ENCODE data around the gene DYNLT4. TPM values are rescaled to one million over a fixed set of nuclear protein-coding genes. Genes with fewer than 3 reads are reported as not detected.

Gene DYNLT4
- total and polyA plus RNA-seq, 2 of the 13 experiments (the other 11 are each of a cell fraction or from before 2014, with no cell fraction given) = 0.77 TPM; not detected in 1

- TF ChIP-seq KIAA2018 (CRISPR knock-in tag; IDR thresholded peaks at IDR 0.05; ENCODE audit: borderline replicate concordance) = no peak
Measured at GRCh38 chr1:44835738-44836675, 28.9 kb upstream of the DYNLT4 start (continued).

GRCh38 chr1:44834328-44834727, 27.2 kb upstream of the DYNLT4 start:
- H3K4me2 ChIP-seq (ENCODE audit: low read depth, low read length) = no peak overlapping the region
- POLR2A ChIA-PET = interaction anchor here (1.1 kb wide), 1 partner anchor 25 kb away, joined by 3 read pairs; no protein-coding TSS in a partner anchor
- TF ChIP-seq NFYB (CRISPR knock-in tag; IDR thresholded peaks at IDR 0.05) = no peak
- no peak for TF ChIP-seq ZFP1 (CRISPR knock-in tag; IDR thresholded peaks at IDR 0.05)
- TF ChIP-seq DR1 (CRISPR knock-in tag; IDR thresholded peaks at IDR 0.05) = no peak
- no peak for TF ChIP-seq ZNF382 (CRISPR knock-in tag; IDR thresholded peaks at IDR 0.05; ENCODE audit: borderline replicate concordance)
- no peak for TF ChIP-seq STAT5B (CRISPR knock-in tag; IDR thresholded peaks at IDR 0.05)
- TF ChIP-seq, protein P1, sequence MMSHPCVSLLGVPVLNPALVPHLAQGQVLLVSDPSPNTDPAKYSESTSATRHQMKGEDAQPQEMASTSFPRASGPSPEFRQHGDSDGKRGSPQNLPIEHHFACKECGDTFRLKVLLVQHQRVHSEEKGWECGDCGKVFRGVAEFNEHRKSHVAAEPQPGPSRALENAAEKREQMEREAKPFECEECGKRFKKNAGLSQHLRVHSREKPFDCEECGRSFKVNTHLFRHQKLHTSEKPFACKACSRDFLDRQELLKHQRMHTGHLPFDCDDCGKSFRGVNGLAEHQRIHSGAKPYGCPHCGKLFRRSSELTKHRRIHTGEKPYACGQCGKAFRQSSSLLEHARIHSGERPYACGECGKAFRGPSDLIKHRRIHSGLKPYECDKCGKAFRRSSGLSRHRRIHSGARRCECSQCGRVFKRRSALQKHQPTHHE (CRISPR knock-in tag; IDR thresholded peaks at IDR 0.05; ENCODE audit: borderline replicate concordance) = no peak
- no peak for TF ChIP-seq ZFP36L1 (CRISPR knock-in tag; IDR thresholded peaks at IDR 0.05)
- TF ChIP-seq NONO (IDR thresholded peaks at IDR 0.05) = no peak
- TF ChIP-seq NONO (CRISPR knock-in tag; conservative IDR thresholded peaks at IDR 0.05) = no peak
- TF ChIP-seq ATRX (CRISPR knock-in tag; IDR thresholded peaks at IDR 0.05; ENCODE audit: borderline replicate concordance) = no peak
- no peak for TF ChIP-seq REXO4 (CRISPR knock-in tag; IDR thresholded peaks at IDR 0.05; ENCODE audit: borderline replicate concordance)
- TF ChIP-seq CBX5 (CRISPR knock-in tag; IDR thresholded peaks at IDR 0.05; ENCODE audit: borderline replicate concordance) = no peak

More at GRCh38 chr1:44834328-44834727, 27.2 kb upstream of the DYNLT4 start:
- no peaks in the 10 kb centered on the region for H3K9me3 ChIP-seq (ENCODE audit: low read length)
- H3K36me3 ChIP-seq (replicated peaks in 1 of 2; ENCODE audit: control insufficient read depth in 1 of 2, insufficient read depth in 2 of 2, low read length in 2 of 2) = no peaks in the 10 kb centered on the region
- peaks cover 72% of the 10 kb centered on the region for H3K4me1 ChIP-seq (ENCODE audit: insufficient read depth, low read length)
- BruUV-seq (replicated peaks) = no TSS peak
- no peak overlapping the region for H2AFZ ChIP-seq (ENCODE audit: low read length)
- FAIRE-seq (no peak), DNase-seq (ENCODE audit: low spot score) (no peak), ATAC-seq (no peak)
- H3K9ac ChIP-seq (ENCODE audit: insufficient read depth, low read depth, low read length) = no peak overlapping the region
- no peaks in the 10 kb centered on the region for H4K20me1 ChIP-seq (ENCODE audit: insufficient read depth, low read length)
- no peak overlapping the region for H3K27ac ChIP-seq (ENCODE audit: extremely low read length, insufficient read depth, low read length)
- intact Hi-C loops (cut with micrococcal nuclease; ENCODE audit: unreplicated experiment) = no loop called here
- WGBS (ENCODE audit: low lambda C conversion rate) = 40% methylated on average over 7 of the region's 7 CpGs
- H3K4me3 ChIP-seq (replicated peaks in 1 of 3; ENCODE audit: insufficient read depth in 1 of 3, low read depth in 2 of 3, low read length in 3 of 3) = no peak overlapping the region
- peaks cover 0 to 16% of the 10 kb centered on the region in 2 experiments; a peak in 1 of 5 replicates for H3K27me3 ChIP-seq (ENCODE audit: control insufficient read depth in 1 of 2, insufficient read depth in 2 of 2, low read length in 2 of 2)
- CTCF ChIA-PET (ENCODE audit: low intra/inter-chr PET ratio, low total read pairs) = no interaction called here
- H3K79me2 ChIP-seq (ENCODE audit: insufficient read depth, low read length) = no peaks in the 10 kb centered on the region
- in situ Hi-C loops (cut with HindIII; ENCODE audit: extremely low pct_ligation_motif_present, low pct_unique_long_range_greater_than_20kb) = loop anchor here (10.0 to 25.0 kb wide), 2 partner anchors 178 to 470 kb away; partner anchors contain the start of genes HECTD3 and UROD
